HG02678 (cell line): ENCODE measurements around the gene RASL12.

Experiments
- ATAC-seq: cut with Tn5 transposase; IDR thresholded peaks from one replicate; pipeline ENCODE4 v1.9.1; 2021; ENCODE audit warnings: mild to moderate bottlenecking, moderate library complexity; ENCODE audit not compliant: unreplicated experiment

Gene RASL12

DNA sequence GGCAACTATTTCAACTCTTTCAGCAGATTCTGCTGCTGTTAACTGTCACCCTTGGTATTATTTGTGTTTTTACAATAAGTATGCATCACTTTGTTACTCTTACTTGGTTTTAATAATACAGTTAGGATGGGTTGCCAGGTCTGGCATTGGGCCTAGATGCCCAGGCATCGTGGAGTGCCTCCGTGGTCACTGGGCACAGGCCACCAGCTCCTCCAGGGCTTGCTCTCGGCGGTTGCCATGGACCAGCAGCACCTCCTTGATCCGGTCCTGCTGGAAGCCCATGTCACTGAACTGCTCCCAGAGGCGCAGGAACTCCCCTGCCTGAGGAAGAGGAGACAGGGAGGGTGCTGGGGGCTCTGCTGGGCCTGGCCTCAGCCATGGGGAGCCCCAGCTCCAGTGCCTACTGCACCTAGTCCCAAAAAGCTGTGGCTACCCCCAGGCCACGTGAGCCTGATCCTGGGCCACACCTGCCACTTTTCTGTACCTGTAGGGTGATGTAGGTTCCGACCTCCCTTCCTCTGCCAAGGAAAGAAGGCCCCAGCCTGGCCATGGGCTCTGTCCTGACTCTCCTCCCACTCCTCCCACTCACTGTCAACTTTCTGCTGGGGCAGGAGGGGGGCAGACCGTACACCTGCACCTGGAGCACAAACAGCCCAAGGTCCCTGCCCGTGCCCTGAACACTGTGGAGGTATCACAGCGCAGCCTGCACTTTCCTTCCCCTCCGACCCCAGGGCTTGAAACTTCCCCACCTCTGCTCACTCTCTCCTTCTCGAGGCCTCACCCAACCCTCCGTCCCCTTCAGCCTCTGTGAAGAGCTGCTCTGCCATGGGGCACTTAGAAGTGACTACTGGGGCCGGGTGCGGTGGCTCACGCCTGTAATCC is 25.4 kb upstream of the RASL12 start:
- no peak for ATAC-seq

DNA sequence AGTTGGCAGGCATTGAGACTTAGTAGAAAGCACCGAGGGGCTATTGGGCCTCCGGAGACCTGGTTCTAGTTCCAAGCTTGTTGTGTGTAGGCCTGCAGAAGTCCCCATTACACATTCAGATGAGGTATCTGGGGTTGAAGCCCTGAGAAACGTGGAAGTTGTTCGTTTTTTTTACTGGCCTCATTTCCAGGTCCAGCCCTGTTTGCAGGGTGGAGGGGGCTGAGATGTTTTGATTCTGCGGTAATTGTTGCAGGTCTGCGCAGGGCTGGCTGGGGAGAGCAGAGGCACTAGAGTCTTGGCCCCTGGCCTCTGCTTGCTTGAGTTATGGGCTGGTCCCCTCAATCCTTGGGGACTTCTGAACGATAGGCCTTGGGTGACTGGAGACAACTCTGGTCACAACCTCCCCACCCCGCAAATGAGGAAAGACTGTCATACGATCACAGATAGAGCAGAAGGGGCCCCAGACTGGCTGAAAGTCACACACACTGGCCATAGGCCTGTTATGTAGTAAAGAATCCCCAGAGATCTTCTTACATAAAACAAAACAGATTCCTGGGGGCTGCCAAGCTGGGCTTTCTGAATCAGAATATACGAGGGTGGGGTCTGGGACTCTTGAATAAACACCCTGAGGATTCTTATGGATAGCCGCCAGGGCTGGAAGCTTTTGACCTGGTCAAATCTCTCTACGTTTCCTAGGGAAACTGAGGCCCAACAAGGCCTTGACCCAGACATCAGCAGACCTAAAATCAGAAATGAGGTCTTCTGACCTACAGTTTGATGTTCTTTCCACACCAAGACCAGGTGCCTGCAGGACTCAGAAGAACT is 24.4 kb upstream of the RASL12 start:
- ATAC-seq = no peak

DNA sequence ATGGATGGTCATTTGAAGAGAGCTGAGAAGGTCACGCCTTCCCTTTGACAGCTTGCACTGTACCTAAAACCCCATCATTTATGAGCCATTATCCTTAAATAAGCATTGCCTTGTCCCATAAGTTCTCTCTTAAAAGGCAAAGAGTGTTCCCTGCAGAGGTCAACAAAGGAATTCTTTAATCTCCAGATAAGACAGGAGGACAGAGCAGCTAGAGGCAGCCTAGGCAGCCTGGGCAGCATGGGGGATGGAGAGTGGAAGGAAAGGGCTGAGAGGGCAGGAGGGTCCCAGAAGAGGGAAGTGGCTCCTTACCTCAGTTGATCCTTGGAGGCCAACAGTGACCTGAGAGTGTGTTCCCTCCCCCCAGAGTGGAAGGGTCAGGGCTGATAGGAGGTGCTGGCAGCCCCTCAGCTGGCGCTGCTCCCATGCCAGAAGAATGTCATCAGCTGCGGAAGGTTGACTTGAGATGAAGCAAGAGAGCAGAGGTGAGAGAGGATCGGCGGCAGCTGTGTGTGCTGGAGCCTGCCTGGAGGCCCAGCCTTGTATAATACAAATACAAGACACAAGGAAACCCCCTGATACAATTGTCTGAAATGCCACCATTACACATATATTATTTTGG is 21.5 kb upstream of the RASL12 start:
- no peak for ATAC-seq

DNA sequence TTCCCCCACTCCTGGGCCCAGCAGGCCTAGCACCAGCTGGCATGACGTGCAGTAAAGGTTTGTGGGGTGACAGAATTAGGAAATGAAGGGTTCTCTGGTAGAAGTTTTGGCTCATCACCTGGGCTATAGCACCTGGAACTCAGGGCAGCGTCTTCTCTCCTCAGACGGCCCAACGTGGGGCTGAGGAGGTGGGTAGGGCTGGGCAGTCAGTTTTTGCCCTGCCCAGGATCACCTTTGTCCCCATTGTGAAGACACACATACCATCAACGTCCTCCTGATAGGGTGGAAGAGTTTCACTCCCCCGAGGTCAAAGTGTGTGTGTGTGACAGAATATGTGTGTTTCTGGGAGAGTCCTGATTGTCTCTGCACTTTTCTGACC is 20.8 kb upstream of the RASL12 start:
- ATAC-seq = no peak

DNA sequence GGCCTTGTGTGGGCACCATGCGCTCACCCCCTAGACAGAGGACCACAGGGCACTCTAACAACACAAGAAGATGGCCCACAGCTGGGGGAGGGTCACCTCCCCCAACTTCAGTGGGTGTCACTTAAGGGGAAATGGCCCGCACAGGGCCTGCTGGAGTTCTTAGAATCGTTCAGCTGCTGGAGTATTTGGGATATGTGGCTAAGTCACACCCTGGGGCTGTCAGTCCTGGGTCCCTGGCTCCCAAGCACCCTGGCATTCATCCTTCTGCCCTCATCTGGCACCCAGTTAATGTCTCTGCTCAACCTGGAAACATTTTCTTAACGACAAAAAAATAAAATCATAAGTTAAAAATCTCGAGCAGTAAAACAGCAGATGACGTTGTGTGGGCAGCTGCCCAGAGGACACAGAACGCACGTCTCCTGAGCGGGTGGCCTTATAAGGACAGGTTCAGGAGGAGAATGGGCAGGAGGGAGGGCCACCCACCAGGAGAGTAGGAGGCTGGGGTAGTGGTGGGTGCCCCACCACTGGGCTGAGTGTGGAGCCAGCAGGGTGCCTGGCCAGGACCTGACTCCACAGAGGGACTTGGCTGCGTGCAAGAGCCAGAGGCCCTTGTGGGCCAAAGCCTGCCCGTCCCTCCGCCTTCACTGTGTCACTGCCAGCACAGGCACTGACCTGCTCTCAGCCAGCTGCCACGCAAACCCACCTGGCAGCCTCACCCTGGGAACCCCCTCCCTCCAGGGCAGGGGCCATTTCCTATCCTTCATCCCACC is 20.3 kb upstream of the RASL12 start:
- ATAC-seq = no peak

DNA sequence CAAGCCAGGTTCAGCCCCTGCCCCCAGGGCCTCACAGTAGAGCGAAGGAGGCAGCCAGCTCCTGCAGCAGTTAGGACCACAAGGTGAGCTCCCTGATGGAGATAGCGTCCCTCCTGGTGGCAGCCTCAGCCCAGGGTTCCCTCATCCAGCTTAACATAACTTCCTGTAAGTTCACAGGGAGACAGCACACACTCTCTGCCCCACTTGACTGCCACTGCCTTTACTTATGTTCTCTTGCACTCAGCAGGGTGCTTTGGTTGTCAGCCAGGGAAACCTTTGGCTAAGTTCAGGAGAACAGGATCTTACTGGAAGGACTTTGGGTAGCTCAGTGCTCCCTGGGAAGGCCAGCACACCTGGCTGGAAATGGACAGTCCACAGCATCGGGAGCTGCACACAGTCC is 19.6 kb upstream of the RASL12 start:
- no peak for ATAC-seq

DNA sequence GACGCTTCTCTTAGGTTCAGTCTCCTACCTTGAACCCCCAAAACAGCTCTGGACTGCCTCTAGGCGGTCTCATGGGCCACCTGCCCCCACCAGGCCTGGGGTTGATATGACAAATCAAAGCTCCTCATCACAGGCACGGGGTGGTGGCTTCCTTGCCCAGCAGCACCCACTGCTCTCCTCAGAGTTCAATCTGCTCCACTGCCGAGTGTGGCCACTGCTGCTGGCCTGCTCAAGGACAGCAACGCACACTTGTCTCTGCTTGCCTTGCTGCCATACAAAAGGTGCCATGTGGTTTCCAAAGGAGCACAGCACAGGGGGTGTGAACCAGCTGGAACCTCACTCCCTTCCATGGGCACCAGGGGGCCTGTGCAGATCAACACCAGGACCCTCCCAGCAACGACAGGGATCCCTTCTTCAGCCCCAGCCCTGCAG is 18.9 kb upstream of the RASL12 start:
- no peak for ATAC-seq

DNA sequence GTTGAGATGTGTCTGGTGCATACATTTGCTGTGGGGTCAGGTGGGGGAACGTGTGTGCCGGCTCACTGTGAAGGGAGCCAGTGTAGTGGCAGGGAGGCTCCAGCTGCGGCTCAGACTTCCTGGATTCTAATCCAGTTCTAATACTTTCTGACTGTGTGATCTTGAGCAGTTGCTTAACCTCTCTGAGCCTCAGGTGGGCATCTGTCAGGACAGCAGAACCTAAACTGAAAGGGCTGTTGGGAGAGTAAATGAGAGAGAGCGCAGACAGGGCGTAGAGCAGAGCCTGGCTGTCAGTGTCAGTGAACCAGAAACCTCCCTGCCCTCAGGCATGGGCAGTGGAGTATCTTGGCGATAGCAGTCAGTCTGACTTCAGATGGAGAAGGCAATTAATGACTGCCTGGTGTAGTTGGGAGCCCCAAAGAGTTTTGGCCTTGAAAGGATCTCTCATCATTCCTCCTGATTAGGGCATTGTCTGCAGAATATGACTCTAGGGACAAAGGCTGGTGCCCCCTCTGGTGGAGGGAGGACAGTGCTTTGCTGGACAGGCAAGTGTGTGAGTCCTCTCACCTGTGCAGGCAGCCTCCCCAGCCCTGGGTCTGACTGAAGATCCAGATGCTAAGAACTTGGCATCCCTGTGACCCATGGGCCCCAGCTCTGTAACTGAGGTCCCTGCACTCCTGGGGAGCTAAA is 18.3 kb upstream of the RASL12 start:
- ATAC-seq = no peak

DNA sequence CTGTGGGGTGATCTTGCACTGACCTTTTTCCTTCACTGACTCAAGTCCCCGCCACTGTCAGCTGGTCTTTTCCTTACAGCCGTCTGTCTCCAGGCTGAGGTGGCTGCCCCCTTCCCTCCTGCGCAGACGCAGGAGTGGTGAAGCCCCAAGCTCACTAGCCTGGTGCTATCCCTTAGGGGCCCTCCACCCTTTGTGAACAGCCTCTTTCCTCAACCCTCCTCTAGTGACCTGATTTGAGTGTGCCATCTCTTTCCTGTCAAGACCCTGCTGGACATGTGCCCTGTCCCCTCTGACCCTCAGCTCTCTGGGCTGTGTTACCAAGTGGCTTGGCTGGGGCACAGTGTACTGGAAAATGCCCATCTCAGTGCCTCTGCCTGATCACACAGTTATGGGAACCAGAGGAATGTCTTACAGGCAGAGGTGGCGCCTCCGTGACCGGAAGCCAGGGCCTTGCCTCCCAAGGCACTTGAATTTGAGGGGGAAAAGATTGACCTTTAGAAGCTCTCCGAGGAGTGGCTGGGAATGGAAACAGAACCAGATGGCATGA is 17.5 kb upstream of the RASL12 start:
- ATAC-seq = no peak

DNA sequence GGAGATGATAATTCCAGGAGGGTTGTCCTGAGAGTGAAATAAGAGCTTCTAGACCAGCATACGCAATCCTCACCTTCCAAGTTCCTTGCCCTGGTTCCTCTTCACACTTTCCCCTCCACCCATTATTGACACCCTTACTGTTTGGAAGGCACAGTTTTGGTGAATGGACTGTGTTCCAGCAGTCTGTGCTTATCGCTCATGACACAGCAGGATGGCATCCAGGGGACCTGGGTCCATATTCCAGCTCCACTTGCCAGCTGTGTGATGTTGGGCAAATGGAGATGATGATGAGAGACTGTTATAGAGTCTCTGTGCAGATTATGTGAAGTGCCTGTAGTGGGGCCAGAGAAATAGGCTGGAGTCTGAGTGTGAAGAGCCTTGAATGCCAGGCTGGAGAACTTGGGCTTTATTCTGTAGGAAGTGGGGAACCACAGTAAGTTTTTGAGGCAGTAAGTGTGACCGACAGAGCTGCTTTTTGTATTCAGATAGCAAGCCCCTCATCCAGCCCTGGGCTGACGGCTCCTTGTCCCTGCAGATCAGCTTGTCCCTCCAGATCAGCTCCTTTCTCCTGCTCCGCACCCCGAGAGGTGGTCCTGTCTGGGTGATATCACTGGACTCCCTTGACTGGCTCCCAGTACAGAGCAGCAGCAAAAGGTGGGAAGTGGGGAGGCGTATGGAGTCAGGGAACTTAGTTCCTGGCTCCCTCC is 16.9 kb upstream of the RASL12 start:
- ATAC-seq = no peak

DNA sequence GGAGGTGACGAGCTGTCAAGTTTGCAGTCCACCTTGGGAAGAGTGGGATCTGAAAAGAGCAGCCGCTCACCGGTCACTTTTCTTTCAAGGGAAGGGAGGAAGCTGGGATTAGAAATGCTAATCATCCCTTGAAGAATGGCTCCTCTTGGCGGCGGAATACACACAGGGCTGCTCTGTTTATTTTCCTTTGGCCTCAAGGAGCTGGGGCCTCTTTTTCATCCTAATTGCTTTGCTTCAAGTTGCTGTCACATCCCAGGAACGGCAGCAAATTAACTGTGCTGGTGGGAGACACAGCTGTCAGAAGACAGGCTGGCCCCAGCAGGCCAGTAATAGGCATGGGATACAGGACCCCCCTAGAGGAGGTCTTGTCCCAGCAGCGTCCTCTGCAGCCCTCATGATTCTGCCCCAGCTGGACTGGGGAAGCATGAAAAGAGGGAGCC is 15.5 kb upstream of the RASL12 start:
- no peak for ATAC-seq

DNA sequence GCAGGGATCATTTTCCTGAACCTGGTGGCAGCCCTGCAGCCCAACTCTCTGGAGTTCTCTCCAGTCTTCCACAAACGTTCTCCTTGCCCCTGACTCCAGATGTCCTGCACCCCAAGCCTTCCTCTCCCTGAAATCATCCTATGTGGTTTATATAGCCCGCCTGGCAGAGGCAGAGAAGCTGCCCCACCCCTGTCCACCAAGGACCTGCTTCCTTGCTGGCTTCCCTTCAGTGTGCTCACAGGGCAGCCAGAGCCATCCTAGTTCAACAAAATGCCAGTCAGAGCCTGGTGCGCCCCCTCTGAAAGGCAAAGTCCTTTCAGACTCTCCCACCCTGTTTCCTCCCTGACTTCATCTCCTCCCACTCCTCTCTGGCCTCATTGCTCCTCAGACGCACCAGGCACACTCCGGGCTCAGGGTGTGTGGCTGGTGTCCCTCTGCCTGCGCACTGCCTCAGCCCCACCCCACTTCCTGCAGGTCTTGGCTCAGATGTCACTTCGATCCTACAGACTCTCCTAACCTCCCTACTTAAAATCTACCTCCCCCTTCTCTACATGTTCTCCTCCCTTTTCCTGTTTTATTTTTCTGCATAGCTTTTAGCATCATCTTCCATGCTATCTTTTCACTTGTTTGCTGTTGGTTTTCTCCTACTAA is 14.6 kb upstream of the RASL12 start:
- no peak for ATAC-seq

DNA sequence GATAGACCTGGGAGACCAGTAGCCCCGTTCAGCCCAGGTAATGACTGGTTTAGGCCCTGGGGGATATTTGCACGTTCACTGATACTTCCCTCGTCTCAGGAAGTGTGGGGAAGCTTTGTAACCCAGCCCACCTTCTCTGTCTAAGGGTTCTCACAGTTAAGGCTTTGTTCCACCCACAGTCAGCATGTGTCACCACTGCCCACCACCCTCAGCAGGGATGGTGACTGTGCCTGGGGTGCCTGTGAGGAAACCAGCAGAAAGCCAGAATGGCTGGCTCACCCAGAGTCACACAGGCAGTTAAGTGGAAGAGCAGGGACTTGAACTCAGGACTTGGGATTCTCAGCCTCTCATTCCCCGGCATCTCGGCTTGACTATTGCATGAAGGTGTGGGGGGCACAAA is 14.0 kb upstream of the RASL12 start:
- ATAC-seq = no peak

DNA sequence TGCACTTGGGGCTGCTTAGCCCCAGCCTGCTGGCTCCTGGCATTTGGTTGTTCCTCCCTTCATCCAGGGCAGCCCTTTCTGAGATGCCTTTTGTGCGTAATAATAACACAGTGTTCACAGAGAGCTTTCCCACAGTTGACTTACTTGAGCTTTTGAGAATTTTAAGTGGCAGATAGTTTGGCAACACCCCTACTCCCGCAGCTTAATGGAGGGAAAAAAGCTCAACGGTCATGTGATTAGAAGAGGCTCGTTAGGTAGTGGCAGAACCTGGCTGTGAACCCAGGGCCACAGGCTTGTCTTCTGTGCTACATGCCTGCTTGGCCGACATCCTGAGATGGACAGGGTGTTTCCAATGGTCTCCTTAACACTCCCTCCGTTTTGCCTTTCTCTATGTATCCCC is 13.5 kb upstream of the RASL12 start:
- ATAC-seq = no peak

DNA sequence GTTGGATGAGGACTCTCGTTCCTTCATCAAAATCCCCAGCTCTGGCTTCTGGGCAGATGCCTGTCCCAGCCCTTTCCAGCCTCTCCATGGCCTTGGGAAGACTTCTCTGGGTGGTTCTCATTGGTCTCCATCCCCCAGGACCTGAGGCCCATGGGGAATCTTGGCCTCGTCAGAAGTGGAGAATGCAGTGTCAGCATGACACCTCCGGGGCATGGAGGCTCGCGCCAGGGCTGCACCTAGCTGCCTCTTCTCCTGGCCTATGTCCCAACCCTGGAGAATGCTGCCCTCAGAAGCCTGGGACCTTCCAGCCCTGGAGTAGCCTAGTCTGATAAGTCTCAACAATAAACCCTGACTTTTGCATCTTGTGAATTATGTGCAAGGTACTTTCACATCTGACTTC is 11.8 kb upstream of the RASL12 start:
- no peak for ATAC-seq

DNA sequence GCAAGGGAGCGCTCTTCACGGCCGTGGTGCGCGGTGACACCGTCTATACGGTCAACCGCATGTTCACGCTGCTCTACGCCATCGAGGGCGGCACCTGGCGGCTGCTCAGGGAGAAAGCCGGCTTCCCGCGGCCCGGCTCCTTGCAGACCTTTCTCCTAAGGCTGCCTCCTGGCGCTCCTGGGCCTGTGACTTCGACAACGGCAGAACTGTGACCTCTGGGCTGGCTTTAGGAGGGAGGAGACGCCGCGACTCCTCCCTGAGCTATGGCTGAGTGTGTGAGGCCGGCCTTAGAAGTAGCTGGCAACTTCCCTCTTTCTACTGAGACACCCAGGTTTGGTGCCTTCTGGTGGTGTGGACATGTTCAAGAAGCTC is 10.2 kb upstream of the RASL12 start:
- ATAC-seq = no peak

DNA sequence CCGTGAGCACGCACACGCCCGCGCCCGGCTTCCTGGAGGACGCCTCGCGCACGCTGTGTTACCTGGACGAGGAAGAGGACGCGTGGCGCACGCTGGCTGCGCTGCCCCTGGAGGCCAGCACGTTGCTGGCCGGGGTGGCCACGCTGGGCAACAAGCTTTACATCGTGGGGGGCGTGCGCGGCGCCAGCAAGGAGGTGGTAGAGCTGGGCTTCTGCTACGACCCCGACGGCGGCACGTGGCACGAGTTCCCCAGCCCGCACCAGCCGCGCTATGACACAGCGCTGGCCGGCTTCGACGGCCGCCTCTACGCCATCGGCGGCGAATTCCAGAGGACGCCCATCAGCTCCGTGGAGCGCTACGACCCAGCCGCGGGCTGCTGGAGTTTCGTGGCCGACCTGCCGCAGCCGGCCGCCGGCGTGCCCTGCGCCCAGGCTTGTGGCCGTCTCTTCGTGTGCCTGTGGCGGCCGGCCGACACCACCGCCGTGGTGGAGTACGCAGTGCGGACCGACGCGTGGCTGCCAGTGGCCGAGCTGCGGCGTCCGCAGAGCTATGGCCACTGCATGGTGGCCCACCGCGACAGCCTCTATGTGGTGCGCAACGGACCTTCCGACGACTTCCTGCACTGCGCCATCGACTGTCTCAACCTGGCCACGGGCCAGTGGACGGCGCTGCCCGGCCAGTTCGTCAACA is 9.6 kb upstream of the RASL12 start:
- ATAC-seq = no peak

DNA sequence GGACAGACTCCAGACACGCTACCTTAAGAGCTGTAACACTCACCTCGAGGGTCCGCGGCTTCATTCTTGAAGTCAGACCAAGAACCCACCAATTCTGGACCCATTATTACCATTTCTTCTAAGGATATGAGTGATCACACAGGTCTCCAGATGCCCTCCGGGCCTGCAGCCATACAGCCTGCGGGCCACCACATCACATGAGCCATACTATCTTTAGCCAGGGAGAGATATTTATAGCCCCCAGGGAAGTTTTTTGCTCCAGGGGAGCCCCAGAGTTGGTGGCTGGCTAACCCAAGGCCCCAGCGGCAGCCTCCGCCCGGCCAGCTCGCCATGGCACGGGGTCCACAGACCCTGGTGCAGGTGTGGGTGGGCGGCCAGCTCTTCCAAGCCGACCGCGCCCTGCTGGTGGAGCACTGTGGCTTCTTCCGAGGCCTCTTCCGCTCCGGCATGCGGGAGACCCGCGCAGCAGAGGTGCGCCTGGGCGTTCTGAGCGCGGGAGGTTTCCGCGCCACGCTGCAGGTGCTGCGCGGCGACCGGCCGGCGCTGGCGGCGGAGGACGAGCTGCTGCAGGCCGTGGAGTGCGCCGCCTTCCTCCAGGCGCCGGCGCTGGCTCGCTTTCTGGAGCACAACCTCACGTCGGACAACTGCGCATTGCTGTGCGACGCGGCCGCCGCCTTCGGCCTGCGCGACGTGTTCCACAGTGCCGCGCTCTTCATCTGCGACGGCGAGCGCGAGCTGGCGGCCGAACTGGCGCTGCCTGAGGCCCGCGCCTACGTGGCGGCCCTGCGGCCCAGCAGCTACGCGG is 8.9 kb upstream of the RASL12 start, which contains the start of gene KBTBD13:
Gene KBTBD13 (plus strand): TSS at position 261 of the 805 bp plus-strand sequence. CDS start 70 bp downstream, at position 331.
- ATAC-seq = no peak
